GM21529 (cell line): ENCODE measurements around the gene GFRA1.
"Not testable (repeated sequence)": the region's sequence is repeated elsewhere in the genome, so short reads cannot be mapped to it uniquely, and the experiment has no call there.

ENCODE experiments used
- ATAC-seq: cut with Tn5 transposase; IDR thresholded peaks from one replicate; pipeline ENCODE4 v1.9.1; 2021; ENCODE audit not compliant: unreplicated experiment

Gene GFRA1

DNA sequence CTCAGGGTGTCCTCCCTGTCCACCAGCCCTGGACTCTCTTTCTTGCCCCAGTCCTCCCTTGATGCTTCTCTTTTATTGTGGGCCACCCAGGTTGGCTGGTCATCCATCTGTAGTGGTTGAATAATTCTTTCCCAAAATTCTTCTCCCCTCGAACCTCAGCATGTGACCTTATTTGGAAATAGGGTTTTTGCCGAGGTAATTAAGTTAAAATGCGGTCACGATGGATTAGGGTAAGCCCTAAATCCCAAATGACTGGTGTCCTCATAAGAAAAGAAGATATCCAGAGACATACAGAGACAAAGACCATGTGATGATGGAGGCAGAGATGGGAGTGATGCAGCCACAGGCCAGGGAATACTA lies 74.3 kb downstream of the GFRA1 start:
- no peak for ATAC-seq

DNA sequence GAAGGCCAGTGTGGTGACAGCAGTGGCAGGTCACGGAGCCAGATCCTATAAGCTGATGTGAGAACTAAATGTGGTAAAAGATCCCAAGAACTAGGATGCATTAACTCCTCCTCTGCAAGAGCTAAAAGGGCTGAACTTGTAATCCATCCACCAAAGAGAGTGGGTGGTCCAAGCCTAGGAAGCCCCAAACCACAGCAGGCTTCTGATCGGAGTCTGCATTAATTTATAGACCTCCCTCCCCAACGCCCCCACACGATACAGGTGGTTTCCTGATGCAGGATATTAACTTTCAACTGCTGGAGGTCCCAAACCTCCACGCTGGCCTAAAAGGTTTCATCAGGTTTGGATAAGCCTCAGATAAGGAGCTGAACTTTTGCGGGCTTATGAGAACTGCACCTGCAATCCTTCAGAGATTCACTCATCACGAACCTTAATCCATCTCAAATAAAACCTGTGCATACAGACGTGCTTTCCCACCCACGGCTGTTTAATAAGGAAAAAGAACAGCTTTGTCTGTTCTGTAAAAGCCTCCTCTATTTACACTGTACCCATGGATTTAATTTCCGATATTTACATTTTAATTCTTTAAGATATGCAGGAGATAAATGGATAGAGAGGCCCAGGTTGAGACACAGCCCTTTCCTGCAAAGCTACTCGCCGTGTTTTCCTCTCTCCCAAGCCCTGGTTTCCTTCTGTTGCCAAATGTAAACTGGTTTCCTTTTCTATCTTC lies 74.9 kb downstream of the GFRA1 start:
- no peak for ATAC-seq

DNA sequence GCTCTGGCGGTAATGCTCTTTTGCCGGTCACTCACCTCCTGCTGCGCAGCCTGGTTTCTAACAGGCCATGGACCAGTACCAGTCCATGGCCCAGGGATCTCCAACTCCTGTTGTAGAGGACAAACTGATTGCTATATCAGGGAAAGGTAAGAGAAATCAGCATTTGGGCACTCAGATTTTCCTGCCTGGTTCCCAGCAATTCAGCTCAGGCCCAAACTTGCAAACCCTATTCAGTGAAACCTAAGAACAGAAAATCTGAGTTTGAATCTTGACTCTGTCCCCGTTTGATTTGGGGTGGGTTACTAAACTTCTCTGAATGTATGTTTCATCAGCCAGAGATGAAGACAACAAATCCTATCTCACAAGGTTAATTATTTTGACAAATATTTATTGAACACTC lies 77.4 kb downstream of the GFRA1 start:
- no peak for ATAC-seq

GRCh38 chr10:116195039-116195438 lies 78.0 kb downstream of the GFRA1 start:
- no peak for ATAC-seq

- no peak for ATAC-seq
Observed at GRCh38 chr10:116194061-116194460, 78.9 kb downstream of the GFRA1 start.

- no peak for ATAC-seq
Observed at GRCh38 chr10:116190883-116191282, 82.1 kb downstream of the GFRA1 start.

- ATAC-seq, result no peak
Observed at GRCh38 chr10:116186273-116186672, 86.7 kb downstream of the GFRA1 start.

- no peak for ATAC-seq
Observed at GRCh38 chr10:116185199-116185867, 87.7 kb downstream of the GFRA1 start.

GRCh38 chr10:116184512-116184794 lies 88.6 kb downstream of the GFRA1 start:
- no peak for ATAC-seq

DNA sequence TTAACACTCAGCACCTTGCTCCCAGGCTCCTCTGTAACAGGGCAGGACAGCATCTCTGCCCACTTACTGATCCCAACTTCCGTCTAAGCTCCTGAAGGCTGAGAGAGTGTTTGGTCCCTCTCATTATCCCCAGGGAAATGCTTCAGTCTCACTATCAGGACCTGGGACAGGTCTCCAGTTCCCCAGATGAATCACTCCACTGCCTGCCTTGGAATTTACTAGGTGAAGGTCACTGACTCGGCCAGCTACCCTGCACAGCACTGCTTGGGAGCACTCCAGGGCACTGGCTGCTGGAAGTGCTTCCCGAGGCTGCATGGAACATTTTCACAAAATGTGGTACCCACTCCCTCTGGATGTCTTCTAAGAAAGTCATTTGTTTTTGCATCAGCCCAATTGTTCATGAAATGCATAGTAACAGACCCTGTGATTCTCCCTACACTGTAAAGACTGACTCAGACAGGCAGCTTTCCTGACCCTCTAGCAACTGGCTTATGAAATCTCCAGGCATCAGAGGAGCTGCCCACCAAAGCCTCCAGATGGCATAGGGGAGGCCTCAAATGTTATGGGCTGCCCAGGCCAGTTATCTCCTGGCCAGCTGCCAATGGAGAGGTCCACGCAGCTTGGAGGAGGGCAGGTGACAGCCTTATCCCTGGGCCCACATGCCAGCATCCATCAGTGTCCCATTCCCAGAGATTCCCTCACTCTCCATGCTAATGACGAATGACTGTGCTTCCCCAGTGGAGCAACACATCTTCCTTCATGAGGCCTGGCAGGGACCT lies 89.1 kb downstream of the GFRA1 start:
- no peak for ATAC-seq

DNA sequence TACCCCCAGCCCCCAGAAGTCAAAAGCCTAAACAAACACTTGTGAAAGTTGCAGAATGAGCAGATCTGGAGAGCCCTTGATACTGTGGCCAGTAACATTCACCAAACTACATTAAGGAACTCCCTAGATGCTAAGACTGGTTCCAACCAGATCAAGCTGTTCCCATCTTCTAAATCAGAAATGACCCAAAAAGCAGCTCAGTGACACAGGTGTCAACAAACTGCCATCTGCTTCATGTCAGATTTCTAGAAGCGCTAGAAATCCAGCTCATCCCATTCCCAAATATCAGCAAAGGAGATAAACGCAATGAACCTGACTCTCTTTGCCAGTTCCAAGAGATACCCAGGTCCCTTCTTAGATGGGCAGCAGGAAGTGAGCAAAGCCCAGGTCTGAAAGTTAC lies 90.6 kb downstream of the GFRA1 start:
- ATAC-seq, result no peak

DNA sequence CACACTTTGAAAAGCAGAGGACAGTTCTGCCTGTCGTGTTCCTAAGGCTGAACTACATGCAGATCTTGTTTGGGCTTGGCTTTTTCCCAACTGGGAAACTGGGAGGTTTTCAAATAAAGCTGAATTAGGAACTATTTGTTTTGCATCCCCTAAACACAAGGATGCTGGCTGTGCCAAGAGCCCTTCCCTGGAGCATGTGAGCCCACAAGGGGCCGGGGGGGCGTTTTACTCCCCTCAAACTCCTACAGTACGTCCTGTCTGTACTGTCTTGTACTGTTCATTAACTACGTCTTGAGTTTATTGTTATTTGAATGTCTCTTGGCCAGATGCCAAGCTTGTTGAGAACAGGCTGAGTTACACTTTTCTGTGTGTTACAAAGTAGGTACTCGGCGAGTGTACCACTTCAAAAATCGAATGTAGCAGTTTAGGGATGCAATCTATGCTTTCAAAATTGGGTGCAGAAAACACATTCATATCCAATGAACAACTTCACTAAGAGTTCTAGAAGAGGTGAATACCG lies 94.9 kb downstream of the GFRA1 start:
- no peak for ATAC-seq

GRCh38 chr10:116175231-116175630 lies 97.8 kb downstream of the GFRA1 start:
- ATAC-seq, result no peak

DNA sequence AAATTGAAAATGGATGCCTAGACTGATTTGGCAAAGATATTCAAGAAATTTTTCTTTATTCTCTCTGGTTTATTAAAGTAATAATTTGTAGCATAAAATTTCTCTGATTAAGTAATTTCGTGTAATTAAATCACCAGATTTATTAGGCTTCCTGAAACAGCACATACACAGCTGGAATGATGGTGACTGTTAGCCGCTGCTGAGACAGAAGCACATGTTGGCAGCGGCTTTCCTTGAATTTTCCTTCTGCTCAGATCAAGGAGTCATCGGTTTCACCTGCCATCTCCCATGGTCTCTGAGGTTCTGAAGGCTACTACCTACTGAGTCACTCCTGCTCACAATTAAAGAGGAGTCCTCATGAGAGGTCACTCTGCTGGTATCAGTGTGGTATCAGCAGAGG lies 101.5 kb downstream of the GFRA1 start:
- ATAC-seq, result no peak

DNA sequence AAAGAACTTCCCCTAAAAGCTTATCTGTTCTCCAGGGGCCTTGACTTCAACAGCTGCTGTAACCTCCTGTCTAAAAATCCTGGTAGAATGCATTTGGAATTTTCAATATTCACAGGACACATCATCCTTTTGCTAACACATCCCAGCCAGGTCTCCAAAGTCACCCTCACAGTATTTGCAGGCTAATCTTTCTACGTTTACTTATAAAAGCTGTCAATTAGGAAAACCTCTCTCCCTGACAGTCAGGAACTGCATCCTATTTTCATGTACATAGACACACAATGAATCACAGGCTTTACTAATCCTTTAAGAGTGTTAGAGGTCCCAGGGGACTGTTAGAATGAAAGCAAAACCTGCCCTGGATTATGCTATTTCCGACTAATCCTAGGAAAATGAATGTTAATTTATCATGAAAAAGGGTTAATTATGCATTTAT lies 102.2 kb downstream of the GFRA1 start:
- ATAC-seq, result no peak

DNA sequence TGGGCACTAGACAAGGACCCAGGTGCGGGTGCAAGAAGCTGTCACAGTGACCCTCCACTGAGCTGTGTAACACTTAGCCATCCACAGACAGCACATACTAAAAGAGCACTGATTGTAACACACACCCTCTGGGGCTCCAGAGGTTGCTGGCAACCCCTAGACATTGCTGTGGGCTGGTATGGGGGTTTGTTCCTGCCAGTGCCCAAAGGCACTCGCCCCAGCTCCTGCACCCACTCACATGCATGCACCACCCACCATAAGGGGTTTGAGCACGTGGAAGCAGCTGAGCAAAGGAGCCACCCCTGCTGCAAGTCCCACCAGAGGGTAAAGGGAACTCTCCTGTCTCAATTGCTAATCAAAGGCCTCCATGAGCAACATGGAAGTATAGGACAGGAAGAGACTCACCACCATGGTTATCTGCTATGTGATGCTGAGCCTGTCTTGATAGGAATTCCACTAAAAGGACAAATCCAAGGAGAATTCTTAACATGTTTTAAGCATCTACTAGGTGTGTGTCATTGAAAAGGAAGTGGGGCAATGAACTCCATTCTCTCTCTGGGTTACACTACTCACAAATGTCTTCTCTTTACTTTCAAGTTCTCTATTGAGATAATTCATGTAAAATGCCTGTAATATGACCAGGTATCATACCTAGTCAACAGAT lies 103.1 kb downstream of the GFRA1 start:
- ATAC-seq, result no peak

GRCh38 chr10:116168745-116169144 lies 104.3 kb downstream of the GFRA1 start:
- ATAC-seq, result no peak

GRCh38 chr10:116168329-116168728 lies 104.7 kb downstream of the GFRA1 start:
- no peak for ATAC-seq

GRCh38 chr10:116165941-116166340 lies 107.1 kb downstream of the GFRA1 start:
- ATAC-seq, result not testable (repeated sequence)

DNA sequence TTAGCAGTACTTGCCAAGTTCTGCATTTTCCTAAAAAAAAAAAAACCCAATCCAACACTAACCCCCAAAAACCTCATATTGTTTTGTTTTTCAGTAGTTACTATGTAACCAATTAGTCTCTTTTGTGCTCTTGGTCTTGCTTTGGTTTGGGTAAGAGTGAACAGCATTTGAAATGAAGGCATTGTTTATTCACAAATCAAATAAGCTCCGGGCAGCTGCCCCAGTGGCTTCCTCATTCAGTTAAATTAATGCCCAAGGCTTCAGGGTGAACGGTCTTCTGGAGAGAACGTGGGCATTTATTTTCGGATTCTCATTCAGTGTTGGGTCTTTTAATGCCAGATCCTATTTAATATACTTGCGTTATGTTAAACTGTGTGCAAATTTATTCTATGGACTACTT lies 108.7 kb downstream of the GFRA1 start:
- no peak for ATAC-seq

- no peak for ATAC-seq
Observed at GRCh38 chr10:116163333-116164131, 109.5 kb downstream of the GFRA1 start.
